NCI-H1105 treated with DMSO at 0.1 percent for 48 hours (cell line): ENCODE measurements around the gene ZNF511.
"Not testable (repeated sequence)": the region's sequence is repeated elsewhere in the genome, so short reads cannot be mapped to it uniquely, and the experiment has no call there.

Source experiments
- DNase-seq: peaks from one replicate; lab custom pipeline; 2025; lab: John Stamatoyannopoulos, UW

ZNF511 gene

DNA sequence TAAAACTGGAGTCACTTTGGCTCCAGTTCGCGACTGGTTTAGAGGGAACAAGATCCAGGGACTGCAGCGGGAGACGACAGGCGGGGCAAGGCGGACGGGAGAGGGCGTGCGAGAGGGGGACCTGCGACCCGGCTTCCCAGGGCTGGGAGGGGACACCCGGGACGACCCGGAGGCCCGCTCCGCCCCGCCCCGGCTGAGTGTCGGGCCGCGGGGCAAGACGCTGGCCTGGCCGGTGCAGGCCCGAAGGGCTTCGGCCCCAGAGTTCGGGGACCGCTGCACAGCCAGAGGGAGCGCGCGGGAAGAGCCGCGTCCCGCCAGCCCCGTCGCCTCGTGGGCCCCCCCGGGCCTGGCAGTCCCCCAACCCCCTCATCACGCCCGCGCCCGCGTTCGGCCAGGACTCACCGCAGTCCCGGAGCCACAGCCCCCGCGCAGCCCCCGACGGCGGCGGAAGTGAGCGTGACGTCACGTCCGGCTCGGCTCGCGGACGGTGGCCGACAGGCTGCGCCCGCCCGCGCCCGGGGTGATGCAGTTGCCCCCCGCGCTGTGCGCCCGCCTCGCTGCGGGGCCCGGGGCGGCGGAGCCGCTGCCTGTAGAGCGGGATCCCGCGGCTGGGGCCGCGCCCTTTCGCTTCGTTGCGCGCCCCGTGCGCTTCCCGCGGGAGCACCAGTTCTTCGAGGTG is at the start of gene ZNF511, which contains the start of gene TUBGCP2:
ZNF511 (plus strand) TSS at position 494 of the 679 bp plus-strand sequence; CDS start at position 524, 30 bp downstream.
TUBGCP2 (minus strand) TSS at position 452 of the 679 bp plus-strand sequence. CDS start 5,931 bp downstream, outside the sequence.
- DNase-seq = peak; percentile 52

- DNase-seq = no peak
These were observed 49.1 kb upstream of the ZNF511 start for GRCh38 chr10:133259602-133259989.

DNA sequence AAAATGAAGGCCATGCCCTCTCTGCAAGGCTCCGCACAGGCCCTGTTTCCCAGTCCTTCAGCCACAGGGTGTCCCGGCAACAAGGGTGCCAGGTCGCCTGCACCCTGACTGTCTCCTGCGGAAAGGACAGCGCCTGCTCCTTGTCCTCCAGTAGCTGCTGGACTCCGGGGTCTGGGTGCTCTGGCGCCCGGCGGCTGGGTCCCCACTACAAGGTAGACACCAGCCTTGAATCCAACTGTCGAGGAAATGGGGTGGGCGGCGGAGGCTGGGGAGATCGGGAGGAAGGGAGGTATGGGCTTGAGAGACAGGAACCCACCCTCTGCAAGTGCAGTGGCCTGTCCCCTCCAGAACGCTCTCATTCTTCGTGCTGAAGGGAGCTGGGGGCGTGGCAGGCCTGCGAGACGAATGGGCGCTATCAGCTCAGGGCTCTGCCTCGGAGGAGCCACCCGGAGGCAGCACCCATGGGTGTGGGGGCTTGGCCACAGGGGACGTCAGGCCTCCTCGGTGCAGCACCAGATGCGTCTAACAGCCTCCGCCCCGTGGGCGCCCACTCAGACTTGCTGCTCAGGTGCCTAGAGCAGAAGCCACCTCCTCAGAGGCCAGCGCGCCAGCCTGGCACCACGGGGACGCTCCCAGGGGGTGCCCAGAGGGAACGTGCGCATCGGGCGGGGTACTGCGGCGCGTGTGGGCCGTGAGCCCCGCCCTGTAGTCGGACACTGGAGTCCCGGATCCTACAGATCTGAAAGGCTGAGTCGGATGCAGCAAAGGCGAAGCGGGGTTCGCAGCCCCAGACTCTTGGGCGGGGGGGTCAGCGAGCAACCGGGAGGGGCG is 47.6 kb upstream of the ZNF511 start:
- DNase-seq = peak; percentile 13

DNA sequence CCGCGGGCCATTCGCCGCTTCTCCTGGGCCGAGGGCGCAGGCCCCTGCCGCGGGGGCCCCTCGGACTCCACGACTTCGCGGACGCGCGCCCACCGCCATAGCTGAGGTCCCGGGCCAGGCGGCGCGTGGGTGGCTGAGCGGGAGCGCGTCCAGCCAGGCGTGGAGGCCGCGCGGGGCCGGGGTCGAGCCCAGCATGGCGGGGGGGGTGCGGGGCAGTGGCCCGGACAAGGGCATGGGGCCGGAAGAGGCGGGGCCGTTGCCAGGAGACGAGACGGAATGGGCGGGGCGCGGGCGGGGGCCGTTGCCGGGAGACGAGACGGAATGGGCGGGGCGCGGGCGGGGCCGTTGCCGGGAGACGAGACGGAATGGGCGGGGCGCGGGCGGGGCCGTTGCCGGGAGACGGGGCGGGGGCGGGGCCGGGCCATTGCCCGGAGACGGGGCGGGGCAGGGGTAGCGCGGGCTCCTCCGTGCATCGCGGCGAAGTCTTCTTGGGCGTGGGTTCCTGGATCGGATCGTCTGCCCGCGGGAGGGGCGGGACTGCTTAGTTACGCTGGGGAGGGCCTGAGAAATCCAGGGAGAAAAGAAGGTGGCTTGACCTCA is 46.9 kb upstream of the ZNF511 start:
- DNase-seq = peak; percentile 57

GRCh38 chr10:133262696-133263095 is 46.0 kb upstream of the ZNF511 start:
- peak; percentile 1 for DNase-seq

DNA sequence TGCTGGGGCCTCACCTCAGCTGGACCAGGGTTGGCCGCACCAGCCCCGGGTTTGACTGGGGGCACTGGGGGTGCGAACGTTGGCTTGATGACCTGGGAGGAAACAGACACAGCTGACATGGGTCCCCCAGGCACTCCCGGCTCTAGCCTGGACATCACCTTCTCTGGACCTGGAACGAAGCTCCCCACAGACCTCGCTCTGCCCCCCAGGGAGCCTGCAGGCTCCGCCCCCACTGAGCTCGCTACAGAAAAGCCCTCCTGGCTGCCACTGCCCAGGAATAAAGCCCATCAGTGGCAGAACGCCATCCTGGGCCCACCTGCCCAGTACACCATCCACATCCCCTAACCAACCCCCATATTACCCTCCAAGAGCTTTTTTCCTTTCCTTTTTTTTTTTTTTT is 45.0 kb upstream of the ZNF511 start:
- DNase-seq = no peak

DNA sequence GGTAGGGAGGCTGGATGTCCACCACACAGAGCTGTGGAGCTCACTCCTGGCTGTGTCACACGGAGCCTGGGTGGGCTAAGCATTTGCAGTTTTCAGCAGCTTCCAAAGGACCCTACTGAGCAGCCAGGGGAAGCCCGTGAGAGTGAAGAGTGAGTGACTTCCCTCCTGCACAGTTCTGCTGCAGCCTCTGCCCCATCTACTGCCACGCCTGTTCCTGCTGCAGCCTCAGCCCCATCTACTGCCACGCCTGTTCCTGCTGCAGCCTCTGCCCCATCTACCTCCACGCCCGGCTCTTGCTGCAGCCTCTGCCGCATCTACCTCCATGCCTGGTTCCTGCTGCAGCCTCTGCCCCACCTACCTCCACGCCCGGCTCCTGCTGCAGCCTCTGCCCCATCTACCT is 44.3 kb upstream of the ZNF511 start:
- no peak for DNase-seq

- DNase-seq = not testable (repeated sequence)
These were observed 43.7 kb upstream of the ZNF511 start for GRCh38 chr10:133265052-133265451.

DNA sequence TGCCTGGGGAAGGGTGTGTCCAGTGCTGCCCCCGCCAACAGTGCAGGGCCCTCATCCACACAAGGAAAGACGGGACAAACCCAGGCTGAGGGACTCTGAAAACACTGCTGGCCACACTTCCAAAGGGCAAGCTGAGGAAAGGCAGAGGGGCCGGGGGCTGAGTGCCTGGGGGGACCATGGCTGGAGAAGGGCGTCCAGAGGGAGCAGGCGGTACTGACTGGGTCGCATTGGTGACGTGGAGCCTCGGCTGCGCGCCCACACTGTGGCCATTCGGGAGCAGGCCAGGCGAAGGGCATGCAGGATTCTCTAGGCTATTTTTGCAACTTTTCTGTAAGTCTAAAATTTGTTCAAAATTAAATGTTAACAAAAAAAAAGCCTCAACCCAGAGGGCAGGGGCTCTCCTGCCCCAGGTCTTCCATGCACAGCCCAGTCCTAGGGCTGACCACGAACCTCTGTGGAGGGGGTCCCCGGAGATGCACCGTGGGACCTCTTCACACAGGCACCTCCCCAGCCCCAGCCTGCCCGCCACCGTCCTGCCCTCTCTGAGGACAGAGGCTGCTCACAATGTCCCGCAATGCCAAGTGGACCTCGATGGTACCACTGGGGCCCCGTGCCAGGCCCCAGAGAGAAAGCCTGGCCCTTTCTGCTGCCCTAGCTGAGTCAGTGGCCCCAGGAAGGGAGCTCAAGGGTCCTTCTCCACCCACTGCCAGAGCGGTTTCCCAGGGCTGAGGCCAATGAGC is 42.5 kb upstream of the ZNF511 start:
- no peak for DNase-seq

GRCh38 chr10:133267293-133267692 is 41.4 kb upstream of the ZNF511 start:
- DNase-seq = no peak

DNA sequence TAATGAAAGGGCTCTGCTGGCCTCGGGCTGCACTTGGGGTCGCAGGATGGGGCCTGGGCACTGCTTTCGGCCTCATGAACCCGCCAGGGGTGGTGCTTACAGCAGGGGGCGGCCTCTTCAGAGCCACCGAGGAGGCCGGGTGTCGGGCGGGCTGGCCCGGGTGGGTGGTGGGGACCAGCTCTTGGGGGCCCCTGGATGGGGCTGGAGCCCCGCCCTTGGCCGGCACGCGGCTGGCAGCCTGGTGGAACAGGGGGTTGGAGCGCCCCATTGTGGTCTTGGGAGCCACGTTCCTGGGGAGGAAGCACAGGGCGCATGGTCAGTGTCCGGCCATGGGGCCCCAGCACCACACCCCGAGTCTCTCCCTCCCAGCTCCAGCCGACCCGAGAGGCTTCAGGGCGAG is 40.9 kb upstream of the ZNF511 start:
- DNase-seq = no peak

DNA sequence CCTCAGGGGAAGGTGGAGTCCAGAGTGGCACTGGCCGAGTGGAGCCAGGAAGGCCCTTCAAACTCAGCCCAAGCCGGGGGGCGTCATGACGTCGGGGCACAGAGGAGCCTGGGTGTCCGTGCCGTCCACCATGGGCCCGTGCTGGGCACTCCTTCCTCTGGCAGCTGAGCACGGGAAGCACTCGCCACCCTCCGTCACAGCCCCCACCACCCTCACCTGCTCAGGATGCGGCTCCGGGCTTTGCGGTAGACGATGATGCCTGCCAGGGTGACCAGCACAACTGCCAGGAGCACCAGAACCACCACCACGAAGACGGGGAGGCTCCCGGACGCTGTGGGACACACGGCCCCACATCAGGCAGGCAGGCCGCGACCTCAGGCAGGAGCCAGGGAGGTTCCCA is 40.2 kb upstream of the ZNF511 start:
- DNase-seq = no peak

- no peak for DNase-seq
These were observed 39.3 kb upstream of the ZNF511 start for GRCh38 chr10:133269367-133269766.

DNA sequence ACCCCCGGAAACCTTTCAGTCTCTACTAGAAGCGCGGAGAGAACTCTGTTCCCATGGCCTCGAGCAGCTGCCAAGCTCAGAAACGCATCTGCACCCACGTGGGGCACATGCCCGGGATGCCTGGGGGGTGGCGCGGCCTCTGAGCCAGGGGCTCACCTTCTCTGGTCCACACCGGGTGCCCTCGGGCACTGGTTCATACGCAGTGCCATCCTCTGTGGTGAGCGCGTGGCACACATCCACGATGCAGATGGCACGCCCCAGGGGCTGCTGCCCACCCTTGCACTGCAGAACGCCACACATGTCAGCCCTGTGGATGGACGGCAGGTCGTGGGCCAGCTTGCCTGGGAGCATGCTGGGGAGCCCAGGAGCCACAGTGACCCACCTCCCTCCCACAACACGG is 38.5 kb upstream of the ZNF511 start:
- DNase-seq = no peak

- DNase-seq = no peak
These were observed 37.9 kb upstream of the ZNF511 start for GRCh38 chr10:133270773-133271297.

DNA sequence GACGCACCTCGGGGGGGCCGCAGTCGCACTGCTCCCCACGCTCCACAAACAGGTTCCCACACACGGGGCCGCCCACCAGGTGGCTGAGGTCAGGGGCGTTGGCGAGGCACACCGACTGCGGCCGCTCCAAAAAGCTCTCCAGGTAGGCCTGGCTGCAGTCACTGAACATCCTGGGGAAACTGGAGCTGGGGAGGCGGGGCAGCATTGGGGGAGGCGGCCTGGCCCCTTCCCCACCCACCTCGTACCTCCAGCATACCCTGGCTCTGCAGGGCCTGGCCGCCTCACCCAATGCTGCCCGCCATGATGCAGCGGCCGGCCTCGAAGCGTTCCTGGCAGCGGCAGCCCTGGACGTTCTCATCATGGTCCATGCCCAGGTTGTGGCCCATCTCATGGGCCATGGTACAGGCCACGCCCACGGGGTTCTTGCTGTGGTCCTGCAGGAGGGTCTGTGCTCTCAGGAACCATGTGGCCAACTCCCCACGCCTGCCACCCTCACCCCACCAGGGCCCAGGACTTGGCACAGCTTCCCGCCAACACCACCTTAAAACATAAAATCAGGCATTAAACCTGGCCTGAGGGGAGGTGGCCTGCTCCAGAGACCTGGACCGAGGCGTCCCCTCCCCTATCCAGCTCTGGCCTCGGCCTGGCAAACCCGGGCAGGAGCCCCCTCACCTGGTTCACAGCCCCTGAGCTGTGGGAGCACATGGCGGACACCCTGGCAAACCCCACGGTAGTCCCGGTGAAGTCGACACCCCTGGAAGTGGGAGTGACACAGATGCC is 37.0 kb upstream of the ZNF511 start:
- no peak for DNase-seq

DNA sequence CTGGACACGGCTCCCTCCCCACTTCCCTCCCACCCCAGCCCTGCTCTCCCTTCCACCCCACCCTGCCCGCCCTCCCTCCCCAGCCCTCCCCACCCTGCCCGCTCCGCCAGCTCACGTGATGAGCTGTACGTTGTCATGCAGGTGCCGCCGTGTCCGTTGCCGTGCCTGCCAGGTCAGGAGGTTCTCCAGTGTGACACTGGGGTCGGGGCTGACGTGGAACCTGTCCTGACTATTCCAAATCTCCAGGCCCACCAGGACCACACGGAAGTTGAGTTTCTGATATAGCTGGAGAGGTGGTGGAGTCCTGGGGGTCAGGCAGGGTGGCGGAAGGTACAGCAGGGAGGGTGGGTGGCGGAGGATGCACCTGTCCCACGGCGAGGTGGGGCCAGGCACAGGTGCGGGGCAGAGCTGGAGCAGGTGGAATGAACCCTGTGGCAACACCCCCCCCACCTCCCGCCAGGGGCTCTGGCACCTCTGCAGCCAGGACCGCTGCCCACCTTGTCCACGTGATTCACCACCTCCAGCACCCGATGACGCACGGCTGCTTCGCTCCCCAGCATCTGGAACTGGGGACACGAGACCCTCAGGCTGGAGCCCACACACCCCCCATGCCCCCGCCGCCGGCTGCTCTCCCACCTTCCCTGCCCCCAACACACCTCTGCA is 36.3 kb upstream of the ZNF511 start:
- no peak for DNase-seq

DNA sequence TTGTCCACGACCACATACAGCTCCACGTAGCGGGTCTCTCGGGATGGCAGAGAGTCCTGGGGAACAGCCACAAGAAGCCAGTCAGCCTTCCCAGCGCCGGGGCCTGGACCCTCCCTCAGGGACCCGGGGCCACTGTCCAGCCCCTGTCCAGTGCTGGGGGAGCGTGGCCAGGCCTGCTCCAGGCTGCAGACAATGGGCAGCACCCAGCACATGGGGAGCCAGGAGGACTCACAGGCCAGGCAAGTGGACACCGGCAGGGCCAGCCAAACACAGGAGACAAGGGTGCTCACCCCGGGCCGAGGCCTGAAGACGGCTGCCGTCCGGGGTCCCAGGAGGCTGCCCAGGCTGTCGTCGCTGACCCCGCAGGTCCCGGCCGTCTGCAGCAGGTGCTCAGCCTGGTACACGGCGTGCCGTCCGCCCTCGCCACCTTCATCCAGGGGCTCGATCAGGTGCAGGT is 35.7 kb upstream of the ZNF511 start:
- DNase-seq = no peak

DNA sequence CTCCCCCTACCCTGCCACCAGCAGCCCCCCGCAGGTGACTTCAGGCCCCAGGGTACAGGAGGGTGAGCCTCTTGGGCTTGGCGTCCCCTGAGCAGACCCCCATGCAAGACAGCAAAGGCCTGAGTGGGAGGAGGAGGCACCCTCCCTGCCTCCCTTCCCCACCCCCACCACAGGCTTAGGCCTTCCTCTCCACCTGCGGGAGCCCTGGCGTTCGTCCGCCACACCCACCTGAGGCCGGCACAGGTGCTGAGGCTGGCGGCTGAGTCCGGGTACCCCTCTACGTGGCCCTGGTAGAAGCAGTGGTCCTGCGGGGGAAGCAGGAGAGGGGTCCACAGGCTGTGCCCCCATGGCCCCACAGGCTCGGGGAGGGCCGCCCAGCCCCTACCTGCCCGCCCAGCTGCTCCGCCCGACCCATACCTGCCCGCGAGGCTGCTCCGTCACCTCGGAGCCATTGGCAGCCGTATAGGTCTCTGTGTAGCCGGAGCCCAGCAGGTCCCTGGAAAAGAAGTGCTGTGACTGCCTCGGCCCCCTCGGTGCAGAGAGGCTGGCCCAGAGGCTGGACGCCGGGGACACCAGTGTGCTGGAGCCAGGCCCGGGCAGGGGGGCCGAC is 35.1 kb upstream of the ZNF511 start:
- DNase-seq = no peak
